Effector memory CD4-positive, alpha-beta T cell (primary cell): ENCODE measurements around the gene SPTBN5.

Source experiments
- DNase-seq, 3 donors: peaks; one replicate each; pipeline ENCODE4 v3.0.0-alpha.2; 2020
- H3K27ac ChIP-seq: 2 replicates; pipeline ENCODE4 v1.7.0; 2013; ENCODE audit warnings: mild to moderate bottlenecking, low read length, moderate library complexity; ENCODE audit not compliant: insufficient read depth, poor library complexity, severe bottlenecking
- H3K27me3 ChIP-seq: replicated peaks from 2 replicates; pipeline ENCODE4 v1.7.0; 2013; ENCODE audit warnings: mild to moderate bottlenecking, low read length; ENCODE audit not compliant: insufficient read depth, control insufficient read depth, poor library complexity, severe bottlenecking
- H3K36me3 ChIP-seq: 2 replicates; pipeline ENCODE4 v1.7.0; 2013; ENCODE audit warnings: mild to moderate bottlenecking, low read length, moderate library complexity; ENCODE audit not compliant: control insufficient read depth, insufficient read depth
- H3K4me1 ChIP-seq: 2 replicates; pipeline ENCODE4 v1.7.0; 2013; ENCODE audit warnings: low read length, mild to moderate bottlenecking; ENCODE audit not compliant: control insufficient read depth, insufficient read depth, poor library complexity, severe bottlenecking
- H3K4me3 ChIP-seq: 2 replicates; pipeline ENCODE4 v1.7.0; 2013; ENCODE audit warnings: low read length, low read depth, mild to moderate bottlenecking; ENCODE audit not compliant: insufficient read depth, poor library complexity, severe bottlenecking
- H3K9me3 ChIP-seq: 2 replicates; pipeline ENCODE4 v1.7.0; 2013; ENCODE audit warnings: mild to moderate bottlenecking, low read length, moderate library complexity; ENCODE audit not compliant: control insufficient read depth
- total RNA-seq, 3 donors: gene quantifications; one replicate each; lab custom pipeline; 2026; lab: John Stamatoyannopoulos, UW

SPTBN5 gene
- 9.2 to 19.9 (median 19.0) reads per million in 3 donors for total RNA-seq

DNA sequence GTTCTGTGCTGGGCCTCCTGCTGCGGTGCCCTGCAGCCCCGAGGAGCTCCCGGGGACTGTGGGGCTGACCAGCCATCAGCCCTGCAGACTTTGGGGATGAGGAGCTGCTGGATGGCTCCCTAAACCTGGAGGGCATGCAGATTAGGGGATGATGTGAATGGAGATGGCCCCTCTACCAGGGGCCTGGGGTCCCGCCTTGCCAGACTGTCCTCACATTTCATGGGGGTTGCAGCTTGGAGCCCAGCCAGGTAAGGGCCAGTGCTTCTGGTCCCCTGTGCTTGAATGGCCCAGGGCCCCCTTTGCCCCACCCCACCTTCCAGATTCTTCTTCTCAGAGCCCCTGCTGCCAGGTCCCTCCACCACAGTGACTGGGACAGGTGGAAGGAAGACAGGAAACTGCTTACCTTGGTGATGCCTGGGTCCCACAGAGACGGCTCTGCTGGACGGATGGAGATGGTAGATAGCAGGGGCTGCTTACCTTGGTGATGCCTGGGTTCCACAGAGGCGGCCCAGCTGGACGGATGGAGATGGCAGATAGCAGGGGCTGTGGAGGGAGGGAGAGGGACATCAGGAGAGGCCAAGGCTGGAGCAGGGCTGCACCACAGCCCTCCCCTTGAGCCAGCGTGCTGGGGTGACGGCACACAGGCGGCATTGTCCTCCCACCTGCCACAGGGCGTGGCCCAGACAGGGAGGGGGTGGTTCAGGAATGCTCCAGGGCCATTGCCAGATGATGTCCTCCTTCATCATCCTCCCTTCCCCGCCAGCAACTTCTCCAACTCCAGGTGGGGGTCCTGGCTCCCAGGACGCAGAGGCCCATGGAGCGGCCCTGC lies at the start of gene SPTBN5:
TSS of gene SPTBN5 (minus strand) at position 632 of the 829 bp plus-strand sequence. CDS start at position 76, 556 bp downstream.
- H3K4me1 ChIP-seq = peaks cover 41% of the 10 kb centered on the region
- peaks cover 5% of the 10 kb centered on the region for H3K36me3 ChIP-seq
- no peaks in the 10 kb centered on the region for H3K27me3 ChIP-seq
- no peaks in the 10 kb centered on the region for H3K9me3 ChIP-seq
- H3K27ac ChIP-seq = peak within 1 kb of the TSS; percentile 89
- peak within 1 kb of the TSS; percentile 24 for H3K4me3 ChIP-seq
- DNase-seq = no peak

DNA sequence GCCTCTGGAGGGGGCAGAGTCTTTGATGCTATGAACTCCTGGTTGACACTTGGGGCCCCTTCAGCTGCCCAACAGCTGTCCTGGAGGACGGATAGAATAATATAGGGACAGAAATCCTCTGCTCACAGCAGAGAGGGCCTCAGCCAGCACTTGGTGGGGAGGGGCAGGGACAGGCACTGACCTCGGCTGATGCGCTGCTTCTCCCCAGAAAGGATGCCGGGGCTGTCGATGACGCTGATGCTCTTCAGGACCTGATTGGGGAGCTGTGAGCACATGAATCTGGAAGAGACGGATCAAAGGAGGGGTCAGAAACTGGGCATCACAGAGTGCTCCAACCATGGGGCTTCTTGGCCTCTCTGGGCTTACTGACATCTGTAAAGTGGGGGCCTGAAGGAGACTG lies 49.0 kb upstream of the SPTBN5 start:
- Histone ChIP-seq H3K9me3 (no peaks in the 10 kb centered on the region), H3K27ac (peak overlapping the region; percentile 5), H3K4me1 (peaks cover 16% of the 10 kb centered on the region), H3K4me3 (no peak overlapping the region), H3K27me3 (no peaks in the 10 kb centered on the region), H3K36me3 (peaks cover 27% of the 10 kb centered on the region)
- no peak for DNase-seq

DNA sequence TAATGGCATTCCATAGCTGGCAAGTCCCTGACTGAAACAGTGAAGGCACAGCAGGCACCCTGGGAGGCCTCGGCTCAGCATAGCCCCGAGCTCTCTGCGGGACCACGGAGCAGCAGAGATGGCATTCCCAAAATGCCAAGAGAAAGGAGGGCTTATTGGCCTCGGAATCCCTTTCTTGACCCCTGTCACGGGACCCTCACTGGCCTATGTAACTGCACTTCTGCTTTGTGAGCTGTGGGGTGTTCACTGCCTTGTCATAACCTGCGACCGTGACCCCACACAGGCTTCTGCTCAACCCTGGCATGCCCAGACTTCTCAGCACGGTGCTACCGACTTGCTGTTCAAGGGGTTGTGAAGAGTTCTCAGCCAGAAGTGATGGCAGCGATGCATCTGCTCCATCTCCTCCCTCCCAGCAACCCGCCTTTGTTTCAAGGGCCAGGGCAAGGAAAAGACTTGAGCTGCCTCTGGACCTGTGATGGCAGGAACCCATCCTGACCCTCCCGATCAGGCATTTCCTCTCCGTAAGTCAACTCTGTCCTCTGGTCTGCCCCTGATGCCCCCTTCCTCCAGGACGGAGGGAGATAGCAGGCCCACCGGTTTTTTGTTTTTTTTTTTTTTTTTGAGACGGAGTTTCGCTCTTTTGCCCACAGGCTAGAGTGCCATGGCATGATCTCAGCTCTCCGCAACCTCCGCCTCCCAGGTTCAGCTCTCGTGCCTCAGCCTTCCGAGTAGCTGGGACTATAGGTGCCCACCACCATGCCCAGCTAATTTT lies 48.0 kb upstream of the SPTBN5 start:
- Histone ChIP-seq H3K27ac (no peak overlapping the region), H3K36me3 (peaks cover 27% of the 10 kb centered on the region), H3K4me1 (peaks cover 27% of the 10 kb centered on the region), H3K4me3 (no peak overlapping the region), H3K27me3 (no peaks in the 10 kb centered on the region), H3K9me3 (no peaks in the 10 kb centered on the region)
- DNase-seq = no peak

DNA sequence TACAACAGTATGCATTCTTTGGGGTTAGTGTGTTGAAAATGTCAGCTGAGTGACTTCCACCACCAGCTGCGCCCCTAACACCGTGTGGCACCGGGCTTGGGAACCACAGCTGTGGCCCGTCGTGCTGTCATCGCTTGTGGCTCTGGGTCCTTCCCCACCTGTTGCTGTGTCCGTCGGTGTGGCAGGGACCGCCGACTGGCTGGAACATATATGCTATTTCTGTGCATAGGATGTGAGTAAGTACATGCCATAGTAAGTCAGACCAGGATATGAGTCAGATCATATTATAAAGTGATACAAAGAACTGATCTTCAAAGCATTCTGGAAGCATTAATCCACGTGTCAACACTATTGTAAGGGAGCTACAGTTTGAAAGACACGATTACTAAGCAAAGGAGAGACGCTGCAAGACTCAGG lies 46.6 kb upstream of the SPTBN5 start:
- peak overlapping the region; percentile 52 for H3K27ac ChIP-seq
- H3K36me3 ChIP-seq = peaks cover 19% of the 10 kb centered on the region
- no peak overlapping the region for H3K4me3 ChIP-seq
- H3K9me3 ChIP-seq = no peaks in the 10 kb centered on the region
- DNase-seq = peak in 2 of 3 donors; percentile 22 to 46
- H3K27me3 ChIP-seq = no peaks in the 10 kb centered on the region
- peaks cover 39% of the 10 kb centered on the region for H3K4me1 ChIP-seq

DNA sequence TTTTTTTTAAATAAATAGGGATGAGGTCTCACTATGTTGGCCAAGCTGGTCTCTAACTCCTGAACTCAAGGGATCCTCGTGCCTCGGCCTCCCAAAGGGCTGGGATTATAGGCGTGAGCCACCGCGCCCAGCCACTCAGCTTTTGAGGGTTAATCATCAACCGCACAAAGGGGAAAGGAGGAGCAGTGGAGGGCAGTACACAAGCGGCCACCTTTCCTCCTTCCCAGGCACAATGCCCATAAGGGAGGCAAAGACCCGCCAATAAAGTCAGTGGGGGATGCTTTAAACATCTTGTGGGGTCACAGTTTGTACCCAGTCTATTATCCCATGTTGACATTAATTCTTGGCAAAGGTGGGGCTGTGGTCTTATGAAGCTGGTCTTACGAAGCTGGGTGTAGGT lies 46.1 kb upstream of the SPTBN5 start:
- H3K4me3 ChIP-seq = no peak overlapping the region
- H3K27ac ChIP-seq = peak overlapping the region; percentile 52
- no peaks in the 10 kb centered on the region for H3K27me3 ChIP-seq

DNA sequence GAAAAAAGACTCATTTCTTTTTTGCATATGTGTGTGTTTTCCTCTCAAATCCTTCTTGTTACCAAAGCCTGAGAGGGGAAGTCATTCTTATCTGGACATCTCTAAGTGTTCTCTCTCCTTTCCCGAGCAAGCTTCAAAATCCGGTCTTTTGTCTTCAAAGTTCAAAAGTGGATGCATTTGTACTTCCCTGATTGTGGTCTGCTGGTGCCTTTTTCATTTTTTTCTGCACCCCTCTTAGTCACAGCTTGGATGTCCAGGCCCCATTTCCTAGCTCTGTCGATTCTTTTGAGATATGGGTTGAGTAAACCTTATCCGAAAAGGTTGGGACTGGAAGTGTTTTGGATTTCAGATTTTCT lies 43.7 kb upstream of the SPTBN5 start:
- DNase-seq = no peak
- Histone ChIP-seq H3K27ac (peak overlapping the region; percentile 95), H3K4me3 (peak overlapping the region; percentile 11), H3K4me1 (peaks cover 62% of the 10 kb centered on the region), H3K9me3 (no peaks in the 10 kb centered on the region), H3K36me3 (peaks cover 9% of the 10 kb centered on the region), H3K27me3 (no peaks in the 10 kb centered on the region)

More for the DNA sequence above, 46.1 kb upstream of the SPTBN5 start:
- H3K4me1 ChIP-seq = peaks cover 44% of the 10 kb centered on the region
- no peaks in the 10 kb centered on the region for H3K9me3 ChIP-seq
- H3K36me3 ChIP-seq = peaks cover 16% of the 10 kb centered on the region
- no peak for DNase-seq

DNA sequence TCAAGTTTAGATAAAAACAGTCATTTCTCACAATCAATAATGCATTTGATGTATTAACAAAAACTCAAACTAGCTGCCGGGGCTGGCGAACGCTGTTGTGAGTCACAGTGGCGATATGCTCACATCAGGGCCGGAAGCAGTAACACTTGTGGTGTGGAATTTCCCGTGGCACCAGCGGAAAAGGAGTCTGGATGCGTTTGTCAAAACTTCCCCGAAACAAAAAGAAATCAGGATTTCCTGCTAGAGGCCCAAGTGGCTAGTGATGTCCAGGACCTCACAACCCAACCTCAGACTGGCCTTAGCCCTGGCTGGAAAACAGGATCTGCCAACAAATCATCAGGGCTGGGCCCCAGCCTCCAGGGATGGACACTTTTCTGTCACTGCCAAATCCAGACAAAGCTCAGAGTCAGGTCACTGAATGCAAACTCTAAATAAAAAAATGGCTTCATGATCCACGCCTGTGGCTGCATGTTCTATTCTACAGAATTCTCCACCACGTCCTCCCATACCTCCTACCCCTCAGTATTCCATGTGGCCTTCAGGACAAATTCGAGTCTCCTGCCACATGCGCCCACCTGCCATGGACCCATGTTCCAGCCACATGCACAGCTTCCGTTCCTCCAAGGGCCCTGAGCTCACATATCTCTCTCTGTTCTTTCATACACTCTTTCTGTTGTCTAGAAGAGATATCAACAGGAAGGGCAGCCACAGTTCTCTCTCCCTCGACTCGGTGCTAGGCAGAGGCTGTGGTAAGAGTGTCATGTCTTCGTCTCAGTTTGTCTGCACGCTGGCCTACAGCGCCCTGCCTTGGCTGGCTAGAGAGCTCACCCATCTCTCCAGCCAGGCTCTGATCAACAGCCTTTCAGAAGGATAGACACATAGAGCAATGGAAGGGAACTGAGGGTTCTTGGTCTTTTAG lies 43.1 kb upstream of the SPTBN5 start:
- DNase-seq = peak; percentile 81
- Histone ChIP-seq H3K4me3 (peak overlapping the region; percentile 11), H3K4me1 (peaks cover 62% of the 10 kb centered on the region), H3K27ac (peak overlapping the region; percentile 95), H3K9me3 (no peaks in the 10 kb centered on the region), H3K36me3 (peaks cover 5% of the 10 kb centered on the region), H3K27me3 (no peaks in the 10 kb centered on the region)

DNA sequence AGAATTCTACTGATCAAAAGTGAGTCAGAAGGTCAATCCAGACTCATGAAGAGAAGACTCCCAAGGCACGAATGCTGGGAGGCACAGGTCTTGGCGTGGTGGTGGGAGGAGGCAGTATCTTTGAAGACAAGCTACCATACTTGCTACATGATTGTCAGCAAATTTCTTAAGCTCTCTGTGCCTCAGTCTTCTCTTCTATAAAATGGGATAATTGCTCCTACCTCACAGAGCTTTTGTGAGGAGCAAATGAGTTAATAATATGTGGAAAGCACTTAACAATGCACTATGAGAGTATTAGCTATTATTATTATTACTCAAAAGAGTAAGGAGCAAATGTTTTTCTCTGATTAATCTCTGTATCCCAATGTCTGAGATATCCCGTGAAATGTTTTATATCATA lies 42.3 kb upstream of the SPTBN5 start:
- H3K27me3 ChIP-seq = no peaks in the 10 kb centered on the region
- H3K27ac ChIP-seq = peak overlapping the region; percentile 95
- DNase-seq = no peak
- H3K36me3 ChIP-seq = no peaks in the 10 kb centered on the region
- H3K9me3 ChIP-seq = no peaks in the 10 kb centered on the region
- peak overlapping the region; percentile 3 for H3K4me3 ChIP-seq
- peaks cover 62% of the 10 kb centered on the region for H3K4me1 ChIP-seq

DNA sequence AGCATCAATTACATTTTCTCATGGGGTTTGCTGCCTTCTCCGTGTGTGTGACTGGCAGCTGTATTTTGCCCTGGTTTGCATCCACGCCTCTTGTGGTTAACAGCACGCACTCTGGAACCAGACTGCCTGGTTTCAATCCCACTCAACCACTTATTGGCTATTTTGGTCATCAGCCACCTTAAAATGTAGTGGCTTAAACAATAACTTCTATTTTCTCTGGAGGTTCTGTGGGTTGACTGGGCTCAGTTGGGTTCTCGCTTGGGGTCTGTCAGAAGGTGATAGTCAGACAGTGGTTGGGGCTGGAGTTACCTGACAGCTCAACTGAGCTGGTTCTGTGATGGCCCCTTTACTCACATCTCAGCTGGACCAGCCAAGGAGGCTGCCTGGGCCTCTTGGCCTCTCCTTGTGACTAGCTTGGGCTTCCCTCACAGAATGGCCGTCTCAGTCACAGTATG lies 41.7 kb upstream of the SPTBN5 start:
- Histone ChIP-seq H3K4me1 (peaks cover 56% of the 10 kb centered on the region), H3K4me3 (peak overlapping the region; percentile 16)

More for the DNA sequence above, 41.7 kb upstream of the SPTBN5 start:
- H3K27me3 ChIP-seq = no peaks in the 10 kb centered on the region
- H3K9me3 ChIP-seq = no peaks in the 10 kb centered on the region
- peak overlapping the region; percentile 95 for H3K27ac ChIP-seq
- DNase-seq = no peak
- no peaks in the 10 kb centered on the region for H3K36me3 ChIP-seq
